Activated B cell treated with CpG ODN at 0.5 μM for 24 hours (primary cell): ENCODE measurements around the gene MYO5B. TPM values are rescaled to one million over a fixed set of nuclear protein-coding genes. Genes with fewer than 3 reads are reported as not detected.

Experiments
- ATAC-seq: fragments of 200-7000 bp; cut with Tn5 transposase; one replicate; pipeline ENCODE4 v1.10.0; 2021; ENCODE audit warnings: low read depth, mild to moderate bottlenecking, moderate library complexity
- CTCF ChIA-PET: fragments of 350-600 bp; sonication (Branson Sonifier 250); formaldehyde crosslinking; loops from one replicate; lab custom pipeline; 2021; ENCODE audit warnings: antibody characterized with exemption; lab: Charles Lee
- POLR2A ChIA-PET: fragments of 350-600 bp; sonication (Branson Sonifier 250); formaldehyde crosslinking; loops from one replicate; lab custom pipeline; 2021; ENCODE audit warnings: antibody characterized with exemption; lab: Charles Lee
- DNase-seq: peaks from one replicate; pipeline ENCODE4 v3.0.0; 2022
- H3K27ac Mint-ChIP-seq: one replicate; pipeline ENCODE4 v1.8.0; 2020; ENCODE audit warnings: mixed read lengths
- H3K27me3 Mint-ChIP-seq: one replicate; pipeline ENCODE4 v1.8.0; 2021; ENCODE audit warnings: mixed read lengths
- H3K36me3 Mint-ChIP-seq: one replicate; pipeline ENCODE4 v1.8.0; 2021; ENCODE audit warnings: low read depth, mixed read lengths
- H3K4me1 Mint-ChIP-seq: one replicate; pipeline ENCODE4 v1.8.0; 2021; ENCODE audit warnings: mixed read lengths
- H3K4me3 Mint-ChIP-seq: one replicate; pipeline ENCODE4 v1.8.0; 2020; ENCODE audit warnings: mild to moderate bottlenecking, mixed read lengths
- H3K9me3 Mint-ChIP-seq: one replicate; pipeline ENCODE4 v1.8.0; 2020; ENCODE audit warnings: mixed read lengths
- intact Hi-C: fragments of 100-400 bp; cut with micrococcal nuclease; formaldehyde crosslinking; loops from one replicate; pipeline ENCODE4 v1.15.1; 2024
- total RNA-seq: library from RNA; stranded (reverse); gene quantifications from 2 replicates; pipeline ENCODE4 v1.2.3, GENCODE V29; 2022
- TF ChIP-seq, protein P1 (sequence below): fragments of 200-600 bp; IDR thresholded peaks from one replicate; pipeline ENCODE4 v1.8.0; 2022; ENCODE audit warnings: antibody characterized with exemption, mild to moderate bottlenecking

The MYO5B gene
- total RNA-seq, 1 donor from 2014 or later = 0.49 TPM

DNA sequence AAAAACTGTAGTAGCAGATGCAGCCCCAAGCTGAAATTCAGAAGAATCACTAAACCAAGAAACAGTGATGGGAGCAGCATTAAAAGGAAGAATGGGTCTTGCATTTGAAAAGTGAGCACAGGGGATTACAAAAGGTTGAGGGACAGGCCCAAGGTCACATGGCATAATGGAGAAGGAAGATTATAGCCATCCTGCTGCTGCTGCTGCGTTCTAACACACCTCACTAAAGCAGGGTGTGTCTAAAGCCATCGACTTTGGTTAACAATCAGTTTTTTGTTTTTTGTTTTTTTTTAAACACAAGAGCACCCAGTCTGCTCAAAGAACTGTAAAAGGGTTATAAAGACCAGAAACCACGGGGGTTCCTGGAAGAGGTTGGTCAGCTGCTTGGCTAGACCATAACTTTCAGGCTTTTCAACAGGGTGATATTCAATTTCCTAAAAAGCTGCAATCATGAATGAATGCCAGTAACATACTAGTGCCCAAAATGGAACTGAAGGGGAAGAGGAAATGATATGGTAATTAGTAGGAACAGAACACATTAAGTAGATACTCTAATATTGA, 102.6 kb downstream of the MYO5B start:
- TF ChIP-seq, protein P1, sequence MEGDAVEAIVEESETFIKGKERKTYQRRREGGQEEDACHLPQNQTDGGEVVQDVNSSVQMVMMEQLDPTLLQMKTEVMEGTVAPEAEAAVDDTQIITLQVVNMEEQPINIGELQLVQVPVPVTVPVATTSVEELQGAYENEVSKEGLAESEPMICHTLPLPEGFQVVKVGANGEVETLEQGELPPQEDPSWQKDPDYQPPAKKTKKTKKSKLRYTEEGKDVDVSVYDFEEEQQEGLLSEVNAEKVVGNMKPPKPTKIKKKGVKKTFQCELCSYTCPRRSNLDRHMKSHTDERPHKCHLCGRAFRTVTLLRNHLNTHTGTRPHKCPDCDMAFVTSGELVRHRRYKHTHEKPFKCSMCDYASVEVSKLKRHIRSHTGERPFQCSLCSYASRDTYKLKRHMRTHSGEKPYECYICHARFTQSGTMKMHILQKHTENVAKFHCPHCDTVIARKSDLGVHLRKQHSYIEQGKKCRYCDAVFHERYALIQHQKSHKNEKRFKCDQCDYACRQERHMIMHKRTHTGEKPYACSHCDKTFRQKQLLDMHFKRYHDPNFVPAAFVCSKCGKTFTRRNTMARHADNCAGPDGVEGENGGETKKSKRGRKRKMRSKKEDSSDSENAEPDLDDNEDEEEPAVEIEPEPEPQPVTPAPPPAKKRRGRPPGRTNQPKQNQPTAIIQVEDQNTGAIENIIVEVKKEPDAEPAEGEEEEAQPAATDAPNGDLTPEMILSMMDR = no peak
- Mint-ChIP-seq H3K4me1 (no peaks in the 10 kb centered on the region), H3K36me3 (no peaks in the 10 kb centered on the region), H3K27ac (no peak overlapping the region), H3K27me3 (peaks cover 17% of the 10 kb centered on the region), H3K9me3 (no peaks in the 10 kb centered on the region), H3K4me3 (no peak overlapping the region)
- ChIA-PET POLR2A (no interaction called here), CTCF (no interaction called here)
- ATAC-seq (no peak), DNase-seq (no peak)
- intact Hi-C loops = loop anchor here (10.0 kb wide), 1 partner anchor 62 kb away; no protein-coding TSS in a partner anchor

DNA sequence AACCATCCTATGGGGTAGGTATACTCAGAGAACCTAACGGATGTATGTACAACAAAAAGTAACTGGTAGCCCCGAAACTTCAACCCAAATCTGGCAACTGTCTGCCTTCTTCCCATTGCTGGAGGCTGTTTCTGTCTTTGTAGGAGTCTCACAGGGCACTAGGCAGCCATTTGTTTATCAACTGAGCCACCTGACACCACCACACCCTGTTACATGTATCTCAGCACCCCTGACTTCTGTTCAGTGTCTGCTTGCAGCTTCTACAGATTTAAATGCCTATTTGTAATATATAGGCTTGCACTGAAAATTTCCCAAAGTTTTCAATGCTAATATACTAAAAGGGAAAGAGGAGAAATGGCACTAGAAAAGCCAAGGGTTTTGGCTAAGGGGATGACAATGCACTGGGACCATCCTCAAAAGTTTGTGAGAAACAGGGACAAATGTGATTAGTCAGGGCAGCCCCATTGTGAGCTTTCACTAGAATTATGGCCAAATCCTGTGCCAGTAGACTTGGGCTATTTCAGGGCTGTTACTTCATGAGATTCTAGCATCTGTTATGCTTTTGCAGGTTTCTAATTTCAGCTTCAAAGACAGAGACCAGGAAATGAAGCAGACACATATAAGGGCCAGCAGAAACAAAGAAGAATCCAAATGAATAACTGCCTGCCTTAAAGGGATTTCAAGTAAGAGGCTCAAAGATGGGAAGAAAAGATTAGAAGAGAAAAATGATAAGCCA, 103.3 kb downstream of the MYO5B start:
- Mint-ChIP-seq H3K27ac (no peak overlapping the region), H3K27me3 (peaks cover 14% of the 10 kb centered on the region), H3K36me3 (no peaks in the 10 kb centered on the region), H3K4me1 (no peaks in the 10 kb centered on the region), H3K9me3 (no peaks in the 10 kb centered on the region), H3K4me3 (no peak overlapping the region)
- TF ChIP-seq, protein P1 = no peak
- no peak for DNase-seq
- no peak for ATAC-seq
- CTCF ChIA-PET = no interaction called here
- intact Hi-C loops = loop anchor here (10.0 kb wide), 1 partner anchor 63 kb away; no protein-coding TSS in a partner anchor
- POLR2A ChIA-PET = no interaction called here

DNA sequence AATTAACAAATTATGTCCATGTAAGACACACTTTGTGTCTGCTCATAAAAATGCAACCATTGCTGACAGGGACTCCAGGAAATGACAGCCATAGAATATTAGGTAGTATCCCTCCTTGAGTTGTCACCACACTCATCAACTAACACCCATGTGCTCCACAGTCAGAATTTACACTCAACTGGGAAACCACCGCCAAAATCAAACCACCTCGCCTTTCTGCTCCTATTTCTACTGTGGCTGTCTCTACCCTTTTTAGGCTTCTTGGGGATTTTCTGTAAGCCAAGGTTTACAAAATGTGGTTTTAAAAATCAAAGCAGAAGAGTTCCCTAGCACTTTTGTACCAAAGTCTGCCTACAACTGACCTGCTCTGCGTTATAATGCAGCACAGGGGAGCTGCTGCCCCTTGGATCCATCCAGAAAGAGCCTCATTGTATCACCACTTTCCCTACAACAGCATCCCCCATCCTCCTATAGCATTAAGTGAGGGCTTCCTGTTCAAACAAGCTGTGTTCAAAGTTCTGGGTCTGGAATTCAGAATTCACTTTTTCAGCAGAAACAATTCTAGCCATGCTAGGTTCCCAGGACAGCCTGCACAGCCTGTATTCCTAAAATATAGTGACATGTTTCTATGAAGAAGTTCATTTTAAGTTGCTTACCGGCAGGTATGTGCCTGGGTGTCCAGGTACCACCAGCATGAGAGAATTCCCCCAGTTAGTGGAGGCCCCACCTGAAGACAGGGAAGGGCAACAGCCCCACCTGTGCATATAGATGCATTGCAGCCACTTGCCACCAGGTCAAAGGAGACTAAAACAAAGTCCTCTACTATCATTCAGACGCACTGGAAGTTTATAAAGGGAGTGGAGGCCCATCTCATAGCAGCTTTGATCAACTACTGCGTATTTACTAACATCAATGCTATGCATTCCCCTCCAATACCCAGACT, 104.3 kb downstream of the MYO5B start:
- Mint-ChIP-seq H3K4me3 (no peak overlapping the region), H3K36me3 (no peaks in the 10 kb centered on the region), H3K4me1 (no peaks in the 10 kb centered on the region), H3K27me3 (peaks cover 14% of the 10 kb centered on the region), H3K9me3 (no peaks in the 10 kb centered on the region), H3K27ac (no peak overlapping the region)
- no peak for ATAC-seq
- TF ChIP-seq, protein P1 = no peak
- no peak for DNase-seq
- CTCF ChIA-PET = no interaction called here
- intact Hi-C loops = loop anchor here (10.0 kb wide), 1 partner anchor 64 kb away; no protein-coding TSS in a partner anchor
- POLR2A ChIA-PET = no interaction called here

DNA sequence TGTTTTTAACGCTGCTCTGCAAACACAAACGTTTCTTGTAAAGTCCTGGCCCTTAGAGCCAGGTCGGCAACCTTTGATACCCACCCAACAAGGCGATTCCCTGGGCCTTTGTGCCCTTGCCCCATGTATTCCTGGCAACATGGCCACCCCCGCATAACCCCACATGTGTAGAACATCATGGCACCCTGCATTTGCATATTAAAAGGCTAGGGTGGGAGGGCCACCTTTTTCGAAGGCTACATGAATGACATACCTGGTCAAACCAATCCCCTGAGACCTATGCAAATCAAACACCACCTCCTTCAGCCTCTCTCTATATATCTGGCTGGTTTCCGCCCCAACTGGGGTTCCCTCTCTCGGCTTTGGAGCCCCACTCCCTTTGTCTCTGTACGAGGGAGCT, 105.2 kb downstream of the MYO5B start:
- H3K9me3 Mint-ChIP-seq = no peaks in the 10 kb centered on the region
- H3K36me3 Mint-ChIP-seq = no peaks in the 10 kb centered on the region
- ChIA-PET CTCF (no interaction called here), POLR2A (no interaction called here)
- ATAC-seq = no peak
- no peak overlapping the region for H3K27ac Mint-ChIP-seq
- H3K4me1 Mint-ChIP-seq = no peaks in the 10 kb centered on the region
- no peak overlapping the region for H3K4me3 Mint-ChIP-seq
- intact Hi-C loops = loop anchor here (10.0 kb wide), 1 partner anchor 65 kb away; no protein-coding TSS in a partner anchor
- no peak for DNase-seq
- peaks cover 12% of the 10 kb centered on the region for H3K27me3 Mint-ChIP-seq
- TF ChIP-seq, protein P1 = no peak

DNA sequence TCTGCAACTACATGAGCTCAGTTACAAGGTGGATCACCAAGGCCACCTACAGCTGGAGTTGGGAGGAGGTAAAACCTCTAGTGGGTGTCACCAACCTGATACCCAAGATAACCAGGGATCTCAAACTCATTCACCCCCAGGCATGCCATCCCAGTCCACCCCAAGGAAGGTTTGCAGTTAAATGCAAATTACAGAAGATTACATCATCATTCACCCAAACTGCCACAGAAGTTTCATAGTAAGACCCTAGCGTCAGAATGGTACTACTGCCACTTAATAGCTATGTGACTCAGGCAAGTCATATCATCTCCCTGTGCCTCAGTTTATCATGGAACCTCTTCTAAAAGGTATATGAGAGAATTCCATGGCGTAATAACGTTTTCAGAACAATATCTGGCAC, 111.2 kb downstream of the MYO5B start:
- ATAC-seq = no peak
- intact Hi-C loops = no loop called here
- H3K4me3 Mint-ChIP-seq = no peak overlapping the region
- no peaks in the 10 kb centered on the region for H3K36me3 Mint-ChIP-seq
- TF ChIP-seq, protein P1 = no peak
- H3K27me3 Mint-ChIP-seq = peaks cover 6% of the 10 kb centered on the region
- no peak for DNase-seq
- ChIA-PET CTCF (no interaction called here), POLR2A (no interaction called here)
- no peaks in the 10 kb centered on the region for H3K4me1 Mint-ChIP-seq
- no peaks in the 10 kb centered on the region for H3K9me3 Mint-ChIP-seq
- H3K27ac Mint-ChIP-seq = no peak overlapping the region
